ENCODE measurements around the gene MFN1.

Gene MFN1

DNA sequence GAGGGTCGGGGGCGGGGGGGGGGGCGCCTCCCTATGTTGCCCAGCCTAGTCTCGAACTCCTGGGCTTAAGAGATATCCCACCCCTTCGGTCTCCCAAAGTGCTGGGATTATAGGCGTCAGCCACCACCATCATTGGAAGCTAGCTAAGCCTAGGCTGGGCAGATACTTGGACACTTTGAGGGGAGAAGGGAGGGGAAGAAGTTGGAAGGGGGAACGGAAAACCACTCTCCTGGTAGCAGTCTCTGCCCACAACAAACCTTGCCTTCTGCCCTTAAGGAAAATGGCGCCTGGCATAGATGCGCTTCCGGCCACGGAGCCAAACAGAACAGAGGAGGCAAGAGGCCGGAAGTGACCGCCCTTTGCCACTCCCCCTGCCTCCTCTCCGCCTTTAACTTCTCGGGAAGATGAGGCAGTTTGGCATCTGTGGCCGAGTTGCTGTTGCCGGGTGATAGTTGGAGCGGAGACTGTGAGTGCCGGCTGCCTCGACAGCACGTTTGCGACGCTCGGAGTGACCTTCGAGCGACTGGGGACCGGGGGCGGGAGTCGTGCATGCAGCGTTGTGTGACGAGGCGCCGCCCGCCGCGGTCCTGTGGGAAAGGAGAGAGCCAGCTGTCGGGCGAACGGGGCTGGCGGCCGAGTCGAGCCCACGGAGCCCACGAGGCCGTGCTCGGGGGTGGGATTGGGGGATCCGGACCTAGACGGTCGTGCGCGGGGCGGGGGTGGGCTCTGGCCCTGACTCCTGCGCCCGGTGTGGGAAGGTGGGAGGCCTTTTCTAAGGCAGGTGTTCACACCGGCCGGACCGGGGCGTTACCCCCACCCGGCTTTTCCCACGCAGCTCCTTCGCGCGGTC lies at the start of gene MFN1:
Gene MFN1, plus strand, starts transcription at position 365 of the 850 bp plus-strand sequence. CDS start 1,143 bp downstream, outside the sequence.
- ChIA-PET CTCF (no interaction called here), POLR2A (ENCODE audit: low non-redundant PET) (no interaction called here)
- peak; percentile 90 for DNase-seq (ENCODE audit: low spot score)
- TF ChIP-seq, protein P1, sequence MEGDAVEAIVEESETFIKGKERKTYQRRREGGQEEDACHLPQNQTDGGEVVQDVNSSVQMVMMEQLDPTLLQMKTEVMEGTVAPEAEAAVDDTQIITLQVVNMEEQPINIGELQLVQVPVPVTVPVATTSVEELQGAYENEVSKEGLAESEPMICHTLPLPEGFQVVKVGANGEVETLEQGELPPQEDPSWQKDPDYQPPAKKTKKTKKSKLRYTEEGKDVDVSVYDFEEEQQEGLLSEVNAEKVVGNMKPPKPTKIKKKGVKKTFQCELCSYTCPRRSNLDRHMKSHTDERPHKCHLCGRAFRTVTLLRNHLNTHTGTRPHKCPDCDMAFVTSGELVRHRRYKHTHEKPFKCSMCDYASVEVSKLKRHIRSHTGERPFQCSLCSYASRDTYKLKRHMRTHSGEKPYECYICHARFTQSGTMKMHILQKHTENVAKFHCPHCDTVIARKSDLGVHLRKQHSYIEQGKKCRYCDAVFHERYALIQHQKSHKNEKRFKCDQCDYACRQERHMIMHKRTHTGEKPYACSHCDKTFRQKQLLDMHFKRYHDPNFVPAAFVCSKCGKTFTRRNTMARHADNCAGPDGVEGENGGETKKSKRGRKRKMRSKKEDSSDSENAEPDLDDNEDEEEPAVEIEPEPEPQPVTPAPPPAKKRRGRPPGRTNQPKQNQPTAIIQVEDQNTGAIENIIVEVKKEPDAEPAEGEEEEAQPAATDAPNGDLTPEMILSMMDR (conservative IDR thresholded peaks at IDR 0.05; ENCODE audit: low read depth), result no peak
- peak within 1 kb of the TSS; percentile 83 for H3K27ac ChIP-seq

DNA sequence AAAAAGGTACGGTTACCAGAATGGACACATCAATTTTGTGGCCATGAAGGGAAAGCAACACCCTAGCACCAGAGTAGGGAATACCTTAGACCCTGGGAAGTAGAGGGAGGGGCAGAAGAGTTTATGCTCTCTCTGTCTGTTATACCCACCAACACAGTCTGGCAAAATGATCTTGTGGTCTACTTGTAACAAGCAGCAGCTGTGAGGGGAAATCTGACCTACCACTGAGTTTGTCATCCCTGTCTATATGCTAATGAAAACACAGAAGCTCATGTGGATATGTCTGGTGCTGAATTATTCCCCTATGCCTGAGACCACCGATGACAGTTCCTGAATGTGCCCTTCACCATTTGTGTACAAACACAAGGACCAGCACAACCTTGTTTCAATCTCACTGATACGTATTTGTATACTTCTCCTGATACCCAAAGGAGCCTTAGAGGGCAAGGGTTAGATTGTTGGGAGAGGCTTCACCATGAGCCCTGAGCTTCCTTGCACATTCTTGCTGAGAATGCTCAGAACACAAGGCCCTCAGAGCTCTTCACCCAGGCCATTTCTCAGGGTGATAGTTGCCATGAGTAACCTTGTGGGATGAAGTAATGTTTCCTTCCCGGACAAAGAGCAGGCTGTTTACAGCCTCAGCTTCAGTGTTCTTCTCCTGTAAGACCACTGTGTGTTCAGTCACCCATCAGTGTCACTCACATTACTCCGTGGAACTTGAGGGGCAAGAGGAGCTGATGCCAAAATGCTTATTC lies 49.4 kb upstream of the MFN1 start:
- CTCF ChIA-PET, result no interaction called here
- POLR2A ChIA-PET (ENCODE audit: low non-redundant PET), result no interaction called here

DNA sequence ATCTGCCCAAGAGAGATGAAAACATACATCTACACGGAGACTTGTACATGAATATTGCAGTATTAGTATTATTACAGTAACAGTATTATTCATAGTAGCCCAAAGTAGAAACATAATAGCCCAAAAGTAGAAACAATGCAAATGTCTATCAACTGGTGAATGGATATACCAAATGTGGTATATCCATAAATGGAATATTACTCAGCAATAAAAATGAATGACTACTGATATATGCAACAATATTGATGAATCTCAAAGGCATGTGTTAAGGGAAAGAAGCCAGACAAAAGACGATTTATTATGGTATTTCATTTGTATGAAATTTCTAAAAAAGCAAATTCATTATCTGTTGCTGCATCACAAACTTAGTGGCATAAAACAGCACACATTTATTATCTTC lies 48.2 kb upstream of the MFN1 start:
- no peak for DNase-seq (ENCODE audit: low spot score)
- no peak overlapping the region for H3K27ac ChIP-seq
- ChIA-PET CTCF (no interaction called here), POLR2A (ENCODE audit: low non-redundant PET) (no interaction called here)
- TF ChIP-seq, protein P1 (conservative IDR thresholded peaks at IDR 0.05; ENCODE audit: low read depth), result no peak

More for the DNA sequence above, 49.4 kb upstream of the MFN1 start:
- H3K27ac ChIP-seq, result no peak overlapping the region
- no peak for DNase-seq (ENCODE audit: low spot score)
- TF ChIP-seq, protein P1 (conservative IDR thresholded peaks at IDR 0.05; ENCODE audit: low read depth), result no peak

DNA sequence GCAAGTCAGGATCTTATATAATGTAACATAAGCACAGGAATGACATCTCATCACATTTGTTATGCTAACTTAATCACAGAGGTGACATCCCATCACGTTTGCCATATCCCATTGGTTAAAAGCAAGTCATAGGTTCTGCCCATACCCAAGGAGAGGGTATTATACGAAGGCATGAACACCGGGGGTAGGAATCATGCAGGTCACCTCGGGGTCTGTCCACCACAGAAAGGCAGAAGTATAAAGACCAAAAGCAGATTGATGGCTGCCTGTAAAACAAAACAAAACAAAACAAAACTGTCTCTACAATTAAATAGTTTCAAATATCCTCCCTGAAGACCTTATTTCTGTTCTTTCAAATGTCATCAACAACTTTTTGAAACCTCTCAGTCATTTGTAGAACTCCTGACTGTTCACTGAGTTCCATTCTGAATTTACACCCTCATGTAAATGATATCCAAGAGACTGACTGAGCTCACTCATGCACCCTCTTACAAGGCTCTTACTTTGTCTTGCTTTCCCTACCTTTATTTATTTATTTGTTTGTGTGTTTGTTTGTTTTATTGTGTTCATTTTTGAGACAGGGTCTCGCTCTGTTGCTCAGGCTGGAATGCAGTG lies 47.4 kb upstream of the MFN1 start:
- no peak for DNase-seq (ENCODE audit: low spot score)
- no peak overlapping the region for H3K27ac ChIP-seq
- TF ChIP-seq, protein P1 (conservative IDR thresholded peaks at IDR 0.05; ENCODE audit: low read depth), result no peak
- ChIA-PET POLR2A (ENCODE audit: low non-redundant PET) (no interaction called here), CTCF (interaction anchor here (0.6 kb wide), 1 partner anchor 129 kb away, joined by 4 read pairs; no protein-coding TSS in a partner anchor)

DNA sequence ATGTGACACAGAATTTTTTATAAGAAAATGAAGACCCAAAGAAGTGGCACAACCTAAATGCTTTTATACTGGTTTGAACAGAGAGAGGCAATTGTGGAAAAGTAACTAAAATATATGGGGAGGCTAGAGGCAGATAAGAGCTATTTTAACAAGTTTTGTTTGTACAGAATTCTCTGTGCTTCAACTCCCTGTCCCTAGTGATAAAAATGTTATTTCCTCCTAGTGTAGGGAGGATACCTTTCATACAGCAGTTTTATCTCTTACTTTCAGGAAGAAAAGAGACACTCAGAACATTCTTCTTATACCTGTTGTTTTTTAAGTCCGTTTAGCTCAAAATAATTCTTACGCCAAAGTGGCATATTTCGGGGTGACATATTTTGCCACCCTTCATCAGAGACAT lies 45.9 kb upstream of the MFN1 start:
- no peak overlapping the region for H3K27ac ChIP-seq
- ChIA-PET CTCF (interaction anchor here (0.6 kb wide), 1 partner anchor 1365 kb away, joined by 3 read pairs; no protein-coding TSS in a partner anchor), POLR2A (ENCODE audit: low non-redundant PET) (no interaction called here)
- TF ChIP-seq, protein P1 (conservative IDR thresholded peaks at IDR 0.05; ENCODE audit: low read depth), result no peak
- DNase-seq (ENCODE audit: low spot score), result no peak

DNA sequence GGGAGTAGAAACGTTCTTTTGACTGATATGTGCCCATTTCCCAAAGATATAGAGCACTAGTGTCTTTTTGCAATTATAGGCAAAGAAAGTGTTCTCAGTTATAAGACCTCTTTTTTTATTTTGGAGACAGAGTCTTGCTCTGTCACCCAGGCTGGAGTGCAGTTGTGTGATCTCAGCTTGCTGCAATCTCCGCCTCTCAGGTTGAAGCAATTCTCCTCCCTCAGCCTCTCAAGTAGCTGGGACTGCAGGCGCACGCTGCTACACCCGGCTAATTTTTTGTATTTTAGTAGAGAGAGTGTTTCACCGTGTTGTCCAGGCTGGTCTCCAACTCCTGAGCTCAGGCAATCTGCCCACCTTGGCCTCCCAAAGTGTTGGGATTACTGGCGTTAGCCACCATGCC lies 45.4 kb upstream of the MFN1 start:
- no peak for DNase-seq (ENCODE audit: low spot score)
- TF ChIP-seq, protein P1 (conservative IDR thresholded peaks at IDR 0.05; ENCODE audit: low read depth), result no peak
- CTCF ChIA-PET, result interaction anchor here (0.6 to 0.7 kb wide), 2 partner anchors 348 to 1364 kb away, joined by 3 to 4 read pairs; no protein-coding TSS in a partner anchor
- POLR2A ChIA-PET (ENCODE audit: low non-redundant PET), result no interaction called here
- H3K27ac ChIP-seq, result no peak overlapping the region

All from RWPE1 (cell line).